NT2/D1 (cell line): Measurements from ENCODE around the gene PDLIM7.
A peak's percentile ranks its signal among the peaks of the same experiment; 100 is the strongest.

Source experiments
- DNase-seq: peaks from one replicate; pipeline ENCODE4 v3.0.0-alpha.2; 2011; ENCODE audit warnings: low read depth, low spot score
- H3K27me3 ChIP-seq: 2 replicates; pipeline ENCODE4 v1.6.0; 2011; ENCODE audit warnings: mild to moderate bottlenecking; ENCODE audit not compliant: insufficient read length, insufficient read depth
- H3K36me3 ChIP-seq: 2 replicates; pipeline ENCODE4 v1.6.1; 2011; ENCODE audit warnings: mild to moderate bottlenecking, low read length, mixed read lengths; ENCODE audit not compliant: insufficient read depth, insufficient read length
- H3K4me1 ChIP-seq: 2 replicates; pipeline ENCODE4 v1.5.1; 2011; ENCODE audit not compliant: insufficient read depth, insufficient read length
- H3K4me3 ChIP-seq: 2 replicates; pipeline ENCODE4 v1.5.1; 2011; ENCODE audit warnings: low read depth; ENCODE audit not compliant: insufficient read length
- H3K9ac ChIP-seq: 2 replicates; pipeline ENCODE4 v1.6.0; 2011; ENCODE audit warnings: low read depth; ENCODE audit not compliant: insufficient read length
- H3K9me3 ChIP-seq: 2 replicates; pipeline ENCODE4 v1.5.1; 2011; ENCODE audit warnings: mild to moderate bottlenecking, low read length; ENCODE audit not compliant: insufficient read depth
- SUZ12 ChIP-seq: IDR thresholded peaks from 2 replicates; pipeline ENCODE4 v1.6.1; 2011; ENCODE audit not compliant: insufficient read length, insufficient read depth; ENCODE audit errors: extremely low read depth
- YY1 ChIP-seq: IDR thresholded peaks from 2 replicates; pipeline ENCODE4 v1.6.1; 2011; ENCODE audit not compliant: insufficient read length, insufficient read depth
- ZNF274 ChIP-seq: IDR thresholded peaks from 2 replicates; pipeline ENCODE4 v1.6.1; 2011; ENCODE audit warnings: mild to moderate bottlenecking, low read depth, low read length

Gene PDLIM7

GRCh38 chr5:177468685-177469628, 28.4 kb downstream of the PDLIM7 start:
- H3K4me3 ChIP-seq, result no peak overlapping the region
- peaks cover 9% of the 10 kb centered on the region; the same call in 1 of the 2 replicates for H3K9me3 ChIP-seq
- H3K36me3 ChIP-seq, result peaks cover 72% of the 10 kb centered on the region
- peak overlapping the region; percentile 71 for H3K9ac ChIP-seq
- H3K4me1 ChIP-seq, result peaks cover 41% of the 10 kb centered on the region
- H3K27me3 ChIP-seq, result no peaks in the 10 kb centered on the region
- no peak for DNase-seq
- TF ChIP-seq YY1, result no peak

GRCh38 chr5:177468329-177468684, 29.1 kb downstream of the PDLIM7 start:
- no peak for DNase-seq
- Histone ChIP-seq H3K9me3 (peaks cover 9% of the 10 kb centered on the region; the same call in 1 of the 2 replicates), H3K4me1 (peaks cover 41% of the 10 kb centered on the region), H3K36me3 (peaks cover 78% of the 10 kb centered on the region), H3K27me3 (no peaks in the 10 kb centered on the region), H3K9ac (no peak overlapping the region), H3K4me3 (no peak overlapping the region)
- TF ChIP-seq YY1 (no peak), ZNF274 (no peak), SUZ12 (no peak)

- DNase-seq, result no peak
- Histone ChIP-seq H3K9me3 (peaks cover 9% of the 10 kb centered on the region; the same call in 1 of the 2 replicates), H3K4me3 (no peak overlapping the region), H3K9ac (no peak overlapping the region), H3K27me3 (no peaks in the 10 kb centered on the region), H3K4me1 (peaks cover 41% of the 10 kb centered on the region), H3K36me3 (peaks cover 87% of the 10 kb centered on the region)
- TF ChIP-seq YY1, result no peak
- no peak for TF ChIP-seq ZNF274
- no peak for TF ChIP-seq SUZ12
Measured at GRCh38 chr5:177467436-177467835, 30.0 kb downstream of the PDLIM7 start.

GRCh38 chr5:177466861-177467260, 30.5 kb downstream of the PDLIM7 start:
- H3K9me3 ChIP-seq, result peaks cover 9% of the 10 kb centered on the region; the same call in 1 of the 2 replicates
- H3K4me1 ChIP-seq, result peaks cover 37% of the 10 kb centered on the region
- H3K27me3 ChIP-seq, result no peaks in the 10 kb centered on the region
- no peak for DNase-seq
- no peak overlapping the region for H3K9ac ChIP-seq
- no peak overlapping the region for H3K4me3 ChIP-seq
- peaks cover 88% of the 10 kb centered on the region for H3K36me3 ChIP-seq
- no peak for TF ChIP-seq SUZ12
- TF ChIP-seq ZNF274, result no peak
- no peak for TF ChIP-seq YY1

DNA sequence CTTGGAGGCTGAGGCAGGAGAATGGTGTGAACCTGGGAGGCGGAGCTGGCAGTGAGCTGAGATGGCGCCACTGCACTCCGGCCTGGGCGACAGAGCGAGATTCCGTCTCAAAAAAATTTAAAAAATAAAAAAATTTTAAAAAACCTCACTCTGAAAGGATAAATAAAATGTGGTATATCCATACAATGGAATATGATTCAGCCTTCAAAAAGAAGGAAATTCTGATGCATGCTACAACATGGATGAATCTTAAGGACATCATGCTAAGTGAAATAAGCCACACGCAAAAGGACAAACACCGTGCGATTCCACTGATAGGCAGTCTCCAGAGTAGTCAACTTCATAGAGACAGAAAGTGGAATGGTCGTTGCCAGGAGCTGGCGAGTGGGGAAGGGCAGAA, 32.4 kb downstream of the PDLIM7 start:
- DNase-seq, result no peak
- peaks cover 85% of the 10 kb centered on the region for H3K36me3 ChIP-seq
- H3K27me3 ChIP-seq, result no peaks in the 10 kb centered on the region
- no peak overlapping the region for H3K9ac ChIP-seq
- peaks cover 17% of the 10 kb centered on the region; the same call in 1 of the 2 replicates for H3K9me3 ChIP-seq
- peaks cover 20% of the 10 kb centered on the region for H3K4me1 ChIP-seq
- TF ChIP-seq SUZ12 (no peak), YY1 (no peak), ZNF274 (no peak)
- no peak overlapping the region for H3K4me3 ChIP-seq

DNA sequence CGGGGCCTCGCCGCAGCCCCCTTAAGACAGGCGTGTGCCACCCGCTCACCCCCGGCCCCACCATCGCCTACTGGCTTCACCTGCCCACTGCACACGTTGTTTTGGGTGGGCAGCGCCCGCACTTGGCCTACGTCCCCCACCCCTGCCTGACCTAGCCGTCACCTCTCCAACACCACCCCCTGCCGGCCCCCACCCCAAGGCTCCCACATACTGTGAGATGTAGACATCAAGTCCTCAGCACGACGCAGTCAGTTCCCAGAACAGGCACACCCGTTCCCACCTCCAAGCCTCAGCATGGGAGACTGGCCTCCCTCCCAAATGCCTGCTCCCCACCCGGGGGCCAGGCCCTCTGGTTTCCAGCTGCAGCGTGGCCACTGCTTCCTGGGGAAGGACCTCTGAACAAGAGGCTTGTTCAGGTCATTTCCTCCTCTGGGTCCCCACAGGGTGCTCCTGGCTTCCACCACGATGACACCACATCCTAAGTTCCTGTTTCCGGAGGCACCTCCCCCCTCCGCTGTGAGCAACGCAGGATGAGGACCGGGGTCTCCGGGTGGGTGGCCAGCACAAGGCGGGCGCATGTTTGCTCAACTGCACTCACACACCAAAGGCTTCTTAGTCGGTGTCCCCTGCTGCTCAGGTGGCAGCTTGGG, 35.3 kb downstream of the PDLIM7 start:
- no peak overlapping the region for H3K4me3 ChIP-seq
- no peaks in the 10 kb centered on the region for H3K27me3 ChIP-seq
- H3K9me3 ChIP-seq, result peaks cover 30% of the 10 kb centered on the region; the same call in 1 of the 2 replicates
- TF ChIP-seq YY1 (no peak), SUZ12 (no peak), ZNF274 (no peak)
- no peak overlapping the region for H3K9ac ChIP-seq
- peaks cover 86% of the 10 kb centered on the region for H3K36me3 ChIP-seq
- no peaks in the 10 kb centered on the region for H3K4me1 ChIP-seq
- no peak for DNase-seq
